SHP77 treated with DMSO at 0.1 percent for 48 hours (cell line): ENCODE measurements around the gene ZDHHC14.
"Not testable (repeated sequence)": the region's sequence is repeated elsewhere in the genome, so short reads cannot be mapped to it uniquely, and the experiment has no call there.

Source experiments
- DNase-seq: peaks from one replicate; lab custom pipeline; 2025; lab: John Stamatoyannopoulos, UW

Gene ZDHHC14

GRCh38 chr6:157381631-157382621 is 936 bp downstream of the ZDHHC14 start:
- DNase-seq = no peak

GRCh38 chr6:157382821-157383220 is 1.8 kb downstream of the ZDHHC14 start:
- DNase-seq = no peak

- no peak for DNase-seq
Observed at GRCh38 chr6:157383471-157383870, 2.5 kb downstream of the ZDHHC14 start.

GRCh38 chr6:157384962-157385361 is 4.0 kb downstream of the ZDHHC14 start:
- DNase-seq = not testable (repeated sequence)

- DNase-seq = no peak
Observed at GRCh38 chr6:157385482-157385881, 4.5 kb downstream of the ZDHHC14 start.

GRCh38 chr6:157386023-157386422 is 5.0 kb downstream of the ZDHHC14 start:
- DNase-seq = no peak

- DNase-seq = no peak
Observed at GRCh38 chr6:157386454-157386853, 5.5 kb downstream of the ZDHHC14 start.

GRCh38 chr6:157388924-157389323 is 7.9 kb downstream of the ZDHHC14 start:
- DNase-seq = no peak

GRCh38 chr6:157390273-157391060 is 9.5 kb downstream of the ZDHHC14 start:
- no peak for DNase-seq

- DNase-seq = no peak
Observed at GRCh38 chr6:157392927-157393668, 12.1 kb downstream of the ZDHHC14 start.

- no peak for DNase-seq
Observed at GRCh38 chr6:157393669-157394327, 12.8 kb downstream of the ZDHHC14 start.

- DNase-seq = not testable (repeated sequence)
Observed at GRCh38 chr6:157395199-157395598, 14.2 kb downstream of the ZDHHC14 start.

GRCh38 chr6:157396026-157396425 is 15.0 kb downstream of the ZDHHC14 start:
- no peak for DNase-seq

GRCh38 chr6:157397660-157398059 is 16.7 kb downstream of the ZDHHC14 start:
- DNase-seq = no peak

- DNase-seq = no peak
Observed at GRCh38 chr6:157398151-157398550, 17.2 kb downstream of the ZDHHC14 start.

GRCh38 chr6:157400676-157401075 is 19.7 kb downstream of the ZDHHC14 start:
- DNase-seq = no peak

GRCh38 chr6:157401734-157402338 is 20.8 kb downstream of the ZDHHC14 start:
- DNase-seq = no peak

- DNase-seq = no peak
Observed at GRCh38 chr6:157402996-157403685, 22.2 kb downstream of the ZDHHC14 start.

- DNase-seq = no peak
Observed at GRCh38 chr6:157403686-157404051, 22.7 kb downstream of the ZDHHC14 start.

GRCh38 chr6:157405986-157406385 is 25.0 kb downstream of the ZDHHC14 start:
- DNase-seq = no peak

GRCh38 chr6:157406661-157407060 is 25.7 kb downstream of the ZDHHC14 start:
- no peak for DNase-seq
